ENCODE data around the gene FEN1. TPM values are rescaled to one million over a fixed set of nuclear protein-coding genes. Genes with fewer than 3 reads are reported as not detected.

Gene FEN1
- total RNA-seq, 1 donor: 9.0 TPM

- no peak overlapping the region for H3K4me2 ChIP-seq (ENCODE audit: insufficient read depth, low read length)
- no peaks in the 10 kb centered on the region for H3K79me2 ChIP-seq (ENCODE audit: insufficient read depth, low read length)
- no peaks in the 10 kb centered on the region for H4K20me1 ChIP-seq (ENCODE audit: insufficient read depth, low read length)
- DNase-seq (ENCODE audit: insufficient read length, low spot score, missing footprints): peak; percentile 99
- no peaks in the 10 kb centered on the region for H3K9me3 ChIP-seq (ENCODE audit: low read depth, low read length)
- peak; percentile 90 for TF ChIP-seq CTCF (IDR thresholded peaks at IDR 0.05; ENCODE audit: extremely low read depth, low read depth, low read length)
- peaks cover 8% of the 10 kb centered on the region for H3K4me1 ChIP-seq (ENCODE audit: insufficient read depth, low read length)
- H2AFZ ChIP-seq (ENCODE audit: low read length): no peak overlapping the region
- no peak overlapping the region for H3K4me3 ChIP-seq (ENCODE audit: insufficient read depth, low read length)
- peaks cover 4% of the 10 kb centered on the region for H3K27me3 ChIP-seq (ENCODE audit: insufficient read depth, low read length)
- no peak overlapping the region for H3K27ac ChIP-seq (ENCODE audit: low read depth, low read length)
- H3K36me3 ChIP-seq (ENCODE audit: insufficient read depth, low read length): no peaks in the 10 kb centered on the region
These were observed 45.3 kb upstream of the FEN1 start for GRCh38 chr11:61747192-61747966.

GRCh38 chr11:61747967-61748285, 44.8 kb upstream of the FEN1 start:
- no peak overlapping the region for H3K27ac ChIP-seq (ENCODE audit: low read depth, low read length)
- no peak overlapping the region for H3K4me3 ChIP-seq (ENCODE audit: insufficient read depth, low read length)
- no peak overlapping the region for H3K4me2 ChIP-seq (ENCODE audit: insufficient read depth, low read length)
- peaks cover 7% of the 10 kb centered on the region for H3K27me3 ChIP-seq (ENCODE audit: insufficient read depth, low read length)
- H3K79me2 ChIP-seq (ENCODE audit: insufficient read depth, low read length): no peaks in the 10 kb centered on the region
- DNase-seq (ENCODE audit: insufficient read length, low spot score, missing footprints): no peak
- TF ChIP-seq CTCF (IDR thresholded peaks at IDR 0.05; ENCODE audit: extremely low read depth, low read depth, low read length): no peak
- no peaks in the 10 kb centered on the region for H3K36me3 ChIP-seq (ENCODE audit: insufficient read depth, low read length)
- H4K20me1 ChIP-seq (ENCODE audit: insufficient read depth, low read length): no peaks in the 10 kb centered on the region
- H3K9me3 ChIP-seq (ENCODE audit: low read depth, low read length): no peaks in the 10 kb centered on the region
- peaks cover 12% of the 10 kb centered on the region for H3K4me1 ChIP-seq (ENCODE audit: insufficient read depth, low read length)
- H2AFZ ChIP-seq (ENCODE audit: low read length): no peak overlapping the region

- no peaks in the 10 kb centered on the region for H3K36me3 ChIP-seq (ENCODE audit: insufficient read depth, low read length)
- H3K4me2 ChIP-seq (ENCODE audit: insufficient read depth, low read length): no peak overlapping the region
- H3K9me3 ChIP-seq (ENCODE audit: low read depth, low read length): no peaks in the 10 kb centered on the region
- peaks cover 10% of the 10 kb centered on the region for H3K27me3 ChIP-seq (ENCODE audit: insufficient read depth, low read length)
- peaks cover 12% of the 10 kb centered on the region for H3K4me1 ChIP-seq (ENCODE audit: insufficient read depth, low read length)
- H3K27ac ChIP-seq (ENCODE audit: low read depth, low read length): no peak overlapping the region
- H2AFZ ChIP-seq (ENCODE audit: low read length): no peak overlapping the region
- DNase-seq (ENCODE audit: insufficient read length, low spot score, missing footprints): no peak
- no peak for TF ChIP-seq CTCF (IDR thresholded peaks at IDR 0.05; ENCODE audit: extremely low read depth, low read depth, low read length)
- no peaks in the 10 kb centered on the region for H3K79me2 ChIP-seq (ENCODE audit: insufficient read depth, low read length)
- no peak overlapping the region for H3K4me3 ChIP-seq (ENCODE audit: insufficient read depth, low read length)
- H4K20me1 ChIP-seq (ENCODE audit: insufficient read depth, low read length): no peaks in the 10 kb centered on the region
These were observed 43.0 kb upstream of the FEN1 start for GRCh38 chr11:61749591-61750217.

GRCh38 chr11:61750631-61751273, 42.0 kb upstream of the FEN1 start:
- DNase-seq (ENCODE audit: insufficient read length, low spot score, missing footprints): no peak
- H3K79me2 ChIP-seq (ENCODE audit: insufficient read depth, low read length): no peaks in the 10 kb centered on the region
- peaks cover 10% of the 10 kb centered on the region for H3K27me3 ChIP-seq (ENCODE audit: insufficient read depth, low read length)
- H3K9me3 ChIP-seq (ENCODE audit: low read depth, low read length): no peaks in the 10 kb centered on the region
- no peaks in the 10 kb centered on the region for H4K20me1 ChIP-seq (ENCODE audit: insufficient read depth, low read length)
- H3K27ac ChIP-seq (ENCODE audit: low read depth, low read length): no peak overlapping the region
- H3K36me3 ChIP-seq (ENCODE audit: insufficient read depth, low read length): no peaks in the 10 kb centered on the region
- H3K4me2 ChIP-seq (ENCODE audit: insufficient read depth, low read length): no peak overlapping the region
- no peak overlapping the region for H3K4me3 ChIP-seq (ENCODE audit: insufficient read depth, low read length)
- no peak overlapping the region for H2AFZ ChIP-seq (ENCODE audit: low read length)
- TF ChIP-seq CTCF (IDR thresholded peaks at IDR 0.05; ENCODE audit: extremely low read depth, low read depth, low read length): no peak
- peaks cover 12% of the 10 kb centered on the region for H3K4me1 ChIP-seq (ENCODE audit: insufficient read depth, low read length)
